ENCODE measurements around the gene CUL2.
"Not testable (repeated sequence)": the region's sequence is repeated elsewhere in the genome, so short reads cannot be mapped to it uniquely, and the experiment has no call there.

DNA sequence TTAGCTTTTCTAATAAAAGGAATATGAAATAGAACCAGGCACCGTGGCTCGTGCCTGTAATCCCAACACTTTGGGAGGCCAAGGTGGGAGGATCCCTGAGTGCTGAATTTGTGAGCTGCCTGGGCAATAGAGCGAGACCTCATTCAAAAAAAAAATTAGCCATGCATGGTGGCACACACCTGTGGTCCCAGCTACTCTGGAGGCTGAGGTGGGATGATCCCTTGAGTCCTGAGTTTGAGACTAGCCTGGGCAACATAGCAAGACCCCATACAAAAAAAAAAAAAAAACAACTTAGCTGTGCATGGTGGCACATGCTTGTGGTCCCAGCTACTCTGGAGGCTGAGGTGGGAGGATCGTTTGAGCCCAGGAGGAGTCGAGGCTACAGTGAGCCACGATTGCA, 44.9 kb downstream of the CUL2 start:
- not testable (repeated sequence) for TF ChIP-seq CTCF, POLR2A (IDR thresholded peaks at IDR 0.05)
